MCF 10A (cell line): ENCODE measurements around the gene TAS1R2. TPM values are rescaled to one million over a fixed set of nuclear protein-coding genes. Genes with fewer than 3 reads are reported as not detected.

Experiments
- BruUV-seq: library from RNA; stranded (reverse); fragments of 400-500 nt; replicated peaks from 2 replicates; lab custom pipeline; 2021; lab: Mats Ljungman, UMichigan
- CTCF ChIA-PET: fragments of 300-600 bp; sonication (Branson Sonifier 250); formaldehyde crosslinking; extraction: SDS; loops from one replicate; lab custom pipeline; 2021; ENCODE audit warnings: antibody characterized with exemption, inconsistent platforms; lab: Yijun Ruan, JAX
- POLR2A ChIA-PET: fragments of 300-600, 350-650 bp; sonication (Branson Sonifier 250); formaldehyde crosslinking; extraction: SDS; loops from one replicate; lab custom pipeline; 2020; ENCODE audit warnings: antibody characterized with exemption, inconsistent platforms; lab: Yijun Ruan, JAX
- DNase-seq: peaks from one replicate; pipeline ENCODE4 v3.0.0-alpha.2; 2018; ENCODE audit not compliant: unreplicated experiment
- H3K27ac Mint-ChIP-seq: one replicate; pipeline ENCODE4 v1.8.0; 2022; ENCODE audit warnings: mild to moderate bottlenecking, low read depth, mixed read lengths; ENCODE audit not compliant: unreplicated experiment
- H3K27me3 Mint-ChIP-seq: one replicate; pipeline ENCODE4 v1.8.0; 2022; ENCODE audit warnings: mixed read lengths; ENCODE audit not compliant: insufficient read depth, unreplicated experiment
- H3K36me3 Mint-ChIP-seq: one replicate; pipeline ENCODE4 v1.8.0; 2022; ENCODE audit warnings: mild to moderate bottlenecking, moderate library complexity, mixed read lengths; ENCODE audit not compliant: insufficient read depth, unreplicated experiment
- H3K4me1 Mint-ChIP-seq: one replicate; pipeline ENCODE4 v1.8.0; 2022; ENCODE audit warnings: mixed read lengths; ENCODE audit not compliant: insufficient read depth, unreplicated experiment
- H3K4me3 Mint-ChIP-seq: one replicate; pipeline ENCODE4 v1.8.0; 2022; ENCODE audit warnings: mild to moderate bottlenecking, moderate library complexity, mixed read lengths; ENCODE audit not compliant: unreplicated experiment
- H3K9me3 Mint-ChIP-seq: one replicate; pipeline ENCODE4 v1.8.0; 2022; ENCODE audit warnings: mixed read lengths; ENCODE audit not compliant: unreplicated experiment
- intact Hi-C: fragments of 100-400 bp; cut with micrococcal nuclease; formaldehyde crosslinking; loops from 2 replicates; pipeline ENCODE4 v1.14.1; 2022
- total RNA-seq: library from RNA; stranded (reverse); gene quantifications from 2 replicates; pipeline ENCODE4 v1.2.3, GENCODE V29; 2022
- TF ChIP-seq, protein P1 (sequence below): fragments of 200-600 bp; IDR thresholded peaks from one replicate; pipeline ENCODE4 v1.8.0; 2022; ENCODE audit warnings: antibody characterized with exemption, mild to moderate bottlenecking; ENCODE audit not compliant: unreplicated experiment

The TAS1R2 gene
- total RNA-seq, 1 experiment from 2014 or later = not detected

DNA sequence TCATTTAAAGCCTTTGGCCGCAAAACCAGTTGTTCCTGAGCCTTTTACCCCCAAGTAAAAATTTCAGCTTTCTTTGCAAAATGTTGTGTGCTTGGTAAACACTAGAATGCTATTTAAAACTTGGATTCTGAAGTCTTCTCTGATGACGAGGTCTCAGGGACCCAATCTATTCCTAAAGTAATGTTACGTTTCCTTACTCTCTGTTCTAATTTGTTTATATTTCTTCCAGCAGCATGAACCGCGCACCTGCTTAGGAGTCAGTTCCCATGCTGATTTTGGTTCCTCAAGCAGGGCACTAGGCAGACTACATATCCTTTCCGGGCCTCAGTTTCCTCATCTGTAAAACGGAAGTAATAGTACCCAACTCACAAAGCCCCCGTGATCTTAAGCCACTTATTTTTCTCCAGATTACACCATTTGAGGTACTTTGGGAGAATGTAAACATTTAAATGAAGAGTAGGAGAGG is 43.9 kb upstream of the TAS1R2 start:
- H3K9me3 Mint-ChIP-seq = no peaks in the 10 kb centered on the region
- BruUV-seq = TSS peak; percentile 42

DNA sequence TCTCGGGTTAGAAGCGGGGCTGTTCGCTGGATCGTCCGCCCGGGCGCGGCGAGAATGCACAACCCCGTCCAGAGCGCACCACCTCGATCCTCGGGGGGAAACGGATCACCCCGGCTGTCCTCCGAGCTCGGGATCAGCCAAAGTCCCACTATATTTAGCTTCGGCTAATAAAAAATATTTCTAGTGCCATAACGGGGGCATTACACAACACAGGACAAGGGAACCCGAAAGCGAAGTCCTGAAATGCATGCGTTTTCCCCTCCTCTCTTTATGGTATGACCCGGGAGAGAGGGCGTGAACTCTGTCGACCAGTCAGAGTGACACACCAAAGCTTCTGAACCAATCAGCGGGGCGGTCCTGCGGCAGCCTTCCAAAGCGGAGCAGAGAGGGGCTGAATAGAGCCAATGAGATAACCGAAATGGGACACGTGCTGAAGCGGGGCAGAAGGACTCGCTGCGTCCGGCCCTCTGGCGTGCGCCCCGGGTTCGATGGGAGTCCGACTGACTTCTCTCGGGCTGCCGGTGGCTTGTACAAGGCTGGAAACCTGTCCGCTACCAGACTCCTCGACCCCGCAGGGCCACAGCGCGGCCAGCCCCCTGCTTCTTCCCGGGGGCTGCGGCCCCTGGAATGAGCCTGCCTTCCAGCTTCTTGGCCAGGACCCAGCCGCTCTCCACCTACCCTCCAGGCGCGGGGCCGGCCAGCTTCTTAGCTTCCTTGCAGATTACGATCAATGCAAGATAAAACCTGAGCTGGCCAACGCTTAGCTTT is 43.2 kb upstream of the TAS1R2 start, which contains the start of gene ALDH4A1:
TSS of gene ALDH4A1 (minus strand) at position 33 of the 768 bp plus-strand sequence. CDS start at position 1, 32 bp downstream.
- no peaks in the 10 kb centered on the region for H3K27me3 Mint-ChIP-seq
- intact Hi-C loops = no loop called here
- H3K4me1 Mint-ChIP-seq = peaks cover 16% of the 10 kb centered on the region
- CTCF ChIA-PET = interaction anchor here (0.6 to 1.8 kb wide), 10 partner anchors 10 to 195 kb away, joined by 3 to 15 read pairs (median 4); no protein-coding TSS in a partner anchor
- peak; percentile 99 for DNase-seq
- POLR2A ChIA-PET = interaction anchor here (0.6 to 4.0 kb wide), 17 partner anchors 10 to 251 kb away, joined by 3 to 30 read pairs (median 6); no protein-coding TSS in a partner anchor
- BruUV-seq = no TSS peak
- peak within 1 kb of the TSS; percentile 98 for H3K27ac Mint-ChIP-seq
- TF ChIP-seq, protein P1, sequence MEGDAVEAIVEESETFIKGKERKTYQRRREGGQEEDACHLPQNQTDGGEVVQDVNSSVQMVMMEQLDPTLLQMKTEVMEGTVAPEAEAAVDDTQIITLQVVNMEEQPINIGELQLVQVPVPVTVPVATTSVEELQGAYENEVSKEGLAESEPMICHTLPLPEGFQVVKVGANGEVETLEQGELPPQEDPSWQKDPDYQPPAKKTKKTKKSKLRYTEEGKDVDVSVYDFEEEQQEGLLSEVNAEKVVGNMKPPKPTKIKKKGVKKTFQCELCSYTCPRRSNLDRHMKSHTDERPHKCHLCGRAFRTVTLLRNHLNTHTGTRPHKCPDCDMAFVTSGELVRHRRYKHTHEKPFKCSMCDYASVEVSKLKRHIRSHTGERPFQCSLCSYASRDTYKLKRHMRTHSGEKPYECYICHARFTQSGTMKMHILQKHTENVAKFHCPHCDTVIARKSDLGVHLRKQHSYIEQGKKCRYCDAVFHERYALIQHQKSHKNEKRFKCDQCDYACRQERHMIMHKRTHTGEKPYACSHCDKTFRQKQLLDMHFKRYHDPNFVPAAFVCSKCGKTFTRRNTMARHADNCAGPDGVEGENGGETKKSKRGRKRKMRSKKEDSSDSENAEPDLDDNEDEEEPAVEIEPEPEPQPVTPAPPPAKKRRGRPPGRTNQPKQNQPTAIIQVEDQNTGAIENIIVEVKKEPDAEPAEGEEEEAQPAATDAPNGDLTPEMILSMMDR = peak; percentile 7
- H3K36me3 Mint-ChIP-seq = peaks cover 13% of the 10 kb centered on the region
- no peaks in the 10 kb centered on the region for H3K9me3 Mint-ChIP-seq
- H3K4me3 Mint-ChIP-seq = peak within 1 kb of the TSS; percentile 88

More for the DNA sequence above, 43.9 kb upstream of the TAS1R2 start:
- peaks cover 16% of the 10 kb centered on the region for H3K4me1 Mint-ChIP-seq
- no peak for DNase-seq
- intact Hi-C loops = no loop called here
- no peak overlapping the region for H3K27ac Mint-ChIP-seq
- POLR2A ChIA-PET = interaction anchor here (0.8 to 4.0 kb wide), 15 partner anchors 12 to 195 kb away, joined by 3 to 30 read pairs (median 6); no protein-coding TSS in a partner anchor
- CTCF ChIA-PET = interaction anchor here (0.6 to 1.8 kb wide), 9 partner anchors 9 to 195 kb away, joined by 3 to 15 read pairs (median 4); no protein-coding TSS in a partner anchor
- TF ChIP-seq, protein P1 = no peak
- H3K27me3 Mint-ChIP-seq = no peaks in the 10 kb centered on the region
- peak overlapping the region; percentile 88 for H3K4me3 Mint-ChIP-seq
- H3K36me3 Mint-ChIP-seq = peaks cover 20% of the 10 kb centered on the region

DNA sequence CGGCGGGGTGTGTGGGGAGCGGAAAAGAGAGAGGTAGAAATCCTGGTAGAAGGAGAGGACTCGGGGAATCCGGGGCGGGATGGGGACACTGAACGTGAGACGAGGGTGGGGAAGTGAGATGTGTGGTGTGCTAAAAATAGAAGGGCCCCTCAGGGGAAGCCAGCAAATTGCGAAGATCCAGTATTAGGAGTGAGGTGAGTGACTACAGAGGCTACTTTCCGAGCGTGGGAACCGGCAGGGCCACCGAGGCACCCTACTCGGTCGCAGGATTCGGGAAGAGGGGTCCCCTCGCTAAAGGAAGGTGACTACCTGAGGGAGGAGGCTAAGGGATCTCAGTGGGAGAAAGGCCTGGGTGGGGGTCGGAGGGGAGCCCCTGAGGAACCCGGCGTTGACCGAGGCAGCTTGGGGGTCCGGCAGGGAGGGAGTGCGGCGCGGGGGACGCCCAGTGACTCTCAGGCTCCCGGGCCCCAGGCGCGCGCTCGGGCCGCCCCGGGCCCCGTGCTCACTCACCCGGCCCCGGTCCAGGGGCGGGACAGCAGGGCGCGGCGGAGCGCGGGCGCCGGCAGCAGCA is 42.6 kb upstream of the TAS1R2 start:
- intact Hi-C loops = no loop called here
- CTCF ChIA-PET = interaction anchor here (0.7 to 1.8 kb wide), 6 partner anchors 11 to 196 kb away, joined by 3 to 15 read pairs (median 4); no protein-coding TSS in a partner anchor
- POLR2A ChIA-PET = interaction anchor here (0.6 to 4.0 kb wide), 16 partner anchors 10 to 252 kb away, joined by 3 to 30 read pairs (median 6); no protein-coding TSS in a partner anchor
- Mint-ChIP-seq H3K27ac (peak overlapping the region; percentile 98), H3K4me1 (peaks cover 16% of the 10 kb centered on the region), H3K4me3 (peak overlapping the region; percentile 88), H3K27me3 (no peaks in the 10 kb centered on the region), H3K36me3 (peaks cover 12% of the 10 kb centered on the region), H3K9me3 (no peaks in the 10 kb centered on the region)
- TF ChIP-seq, protein P1 = no peak
- no TSS peak for BruUV-seq
- DNase-seq = no peak
